Skeletal muscle tissue (tissue), 4 donors: ENCODE measurements around the gene PSMA7. TPM values are rescaled to one million over a fixed set of nuclear protein-coding genes. Genes with fewer than 3 reads are reported as not detected.

Experiments used
- H3K27ac ChIP-seq: one replicate; pipeline ENCODE4 v1.7.0; 2013; ENCODE audit warnings: mild to moderate bottlenecking, low read depth, low read length, inconsistent platforms
- H3K27me3 ChIP-seq, 3 donors: one replicate each; pipeline ENCODE4 v1.7.0; 2013; ENCODE audit warnings: low read length in 3 of 3; ENCODE audit not compliant: control insufficient read depth in 3 of 3, insufficient read depth in 3 of 3
- H3K36me3 ChIP-seq, 3 donors: one replicate each; pipeline ENCODE4 v1.7.0; 2013; ENCODE audit warnings: low read length in 3 of 3; ENCODE audit not compliant: control insufficient read depth in 3 of 3, insufficient read depth in 3 of 3
- H3K4me1 ChIP-seq, 3 donors: one replicate each; pipeline ENCODE4 v1.7.0; 2013; ENCODE audit warnings: low read length in 3 of 3, mild to moderate bottlenecking in 3 of 3; ENCODE audit not compliant: control insufficient read depth in 3 of 3, insufficient read depth in 3 of 3
- H3K4me3 ChIP-seq, 3 donors: one replicate each; pipeline ENCODE4 v1.7.0; 2013; ENCODE audit warnings: low read length in 3 of 3
- H3K9ac ChIP-seq, 3 donors: one replicate each; pipeline ENCODE4 v1.7.0; 2013; ENCODE audit warnings: low read length in 3 of 3, mild to moderate bottlenecking in 3 of 3, moderate library complexity in 2 of 3, low read depth in 1 of 3
- H3K9me3 ChIP-seq, 3 donors: one replicate each; pipeline ENCODE4 v1.7.0; 2013; ENCODE audit warnings: low read length in 3 of 3; ENCODE audit not compliant: control insufficient read depth in 3 of 3
- total RNA-seq: library from RNA; depleted of rRNA; stranded (reverse); fragments of >200 nt; gene quantifications from one replicate; pipeline ENCODE4 v1.2.3, GENCODE V29; 2014
- donor health status: Osteomylitis.

The PSMA7 gene
- total RNA-seq, 1 donor from 2014 or later = 121 TPM

DNA sequence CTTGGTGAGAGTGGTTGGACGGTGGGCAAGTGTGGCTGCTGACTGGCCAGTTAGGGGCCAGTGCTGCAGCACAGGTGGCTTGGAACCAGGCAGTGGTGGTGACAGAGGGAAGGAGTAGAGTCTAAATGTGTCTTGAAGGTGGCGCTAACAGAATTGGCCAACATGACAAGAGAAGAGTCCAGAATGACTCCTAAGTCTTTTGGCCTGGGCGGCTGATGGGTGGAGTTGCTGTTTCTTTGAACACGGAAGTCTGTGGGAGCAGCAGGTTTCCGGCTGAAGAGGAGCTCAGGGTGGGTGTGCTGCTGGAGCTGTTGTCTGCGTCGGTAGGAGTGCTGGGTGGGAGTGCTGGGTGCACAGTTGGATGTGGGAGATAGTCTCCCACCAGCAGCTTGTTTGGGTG lies 10.8 kb downstream of the PSMA7 start:
- Histone ChIP-seq H3K9me3 (no peaks in the 10 kb centered on the region), H3K4me1 (peaks cover 33 to 48% (median 41%) of the 10 kb centered on the region in 3 donors), H3K27me3 (no peaks in the 10 kb centered on the region), H3K36me3 (peaks cover 75 to 84% (median 83%) of the 10 kb centered on the region in 3 donors), H3K27ac (peak overlapping the region; percentile 23), H3K4me3 (no peak overlapping the region), H3K9ac (peak overlapping the region in 2 of 3 donors; percentile 28 to 64)

GRCh38 chr20:62131560-62132320 lies 11.5 kb downstream of the PSMA7 start:
- peak overlapping the region in 2 of 3 donors; percentile 28 to 64 for H3K9ac ChIP-seq
- no peak overlapping the region for H3K4me3 ChIP-seq
- H3K4me1 ChIP-seq = peaks cover 33 to 53% (median 41%) of the 10 kb centered on the region in 3 donors
- no peaks in the 10 kb centered on the region for H3K27me3 ChIP-seq
- H3K9me3 ChIP-seq = no peaks in the 10 kb centered on the region
- H3K27ac ChIP-seq = peak overlapping the region; percentile 10
- H3K36me3 ChIP-seq = peaks cover 75 to 84% (median 83%) of the 10 kb centered on the region in 3 donors

DNA sequence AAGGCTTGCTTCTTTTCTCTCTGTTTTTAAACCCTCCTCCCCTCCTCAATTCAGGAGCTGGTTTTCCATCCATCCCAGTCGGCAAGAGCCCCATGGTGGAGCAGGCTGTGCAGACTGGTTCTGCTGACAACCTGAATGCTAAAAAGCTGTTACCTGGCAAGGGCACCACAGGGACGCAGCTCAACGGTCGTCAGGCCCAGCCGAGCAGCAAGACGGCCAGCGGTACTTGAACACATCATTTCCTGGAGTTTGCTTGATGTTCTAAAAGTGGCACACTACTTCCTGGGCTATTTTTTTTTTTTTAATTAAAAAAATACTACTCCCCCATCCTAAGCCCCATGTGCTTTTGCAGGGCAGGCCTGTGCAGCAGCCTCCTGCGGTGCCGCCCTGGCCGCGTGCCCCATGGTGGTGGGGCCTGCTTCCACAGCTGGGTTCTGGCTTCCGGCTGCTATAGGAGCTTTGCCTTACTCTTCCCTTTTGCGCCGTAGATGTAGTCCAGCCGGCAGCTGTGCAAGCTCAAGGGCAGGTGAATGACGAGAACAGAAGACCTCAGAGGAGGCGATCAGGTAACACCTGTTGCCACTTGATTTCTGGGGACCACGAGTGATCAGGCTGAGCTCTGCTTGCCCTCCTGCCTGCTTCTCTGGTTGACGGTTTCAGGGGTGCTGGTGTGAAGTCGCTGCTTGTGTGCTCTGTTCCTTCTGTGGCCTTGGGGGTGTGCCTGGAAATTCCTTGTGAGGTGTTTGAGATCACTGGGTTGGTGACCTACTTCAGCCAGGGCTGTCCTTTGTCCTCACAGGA lies 13.3 kb downstream of the PSMA7 start:
- H3K9ac ChIP-seq = peak overlapping the region in 1 of 3 donors; percentile 33
- no peak overlapping the region for H3K4me3 ChIP-seq
- H3K27ac ChIP-seq = no peak overlapping the region
- peaks cover 83 to 85% (median 83%) of the 10 kb centered on the region in 3 donors for H3K36me3 ChIP-seq
- H3K4me1 ChIP-seq = peaks cover 35 to 57% (median 36%) of the 10 kb centered on the region in 3 donors
- no peaks in the 10 kb centered on the region for H3K27me3 ChIP-seq
- no peaks in the 10 kb centered on the region for H3K9me3 ChIP-seq

- peaks cover 77 to 82% (median 81%) of the 10 kb centered on the region in 3 donors for H3K36me3 ChIP-seq
- H3K4me3 ChIP-seq = no peak overlapping the region
- H3K9me3 ChIP-seq = no peaks in the 10 kb centered on the region
- H3K27me3 ChIP-seq = no peaks in the 10 kb centered on the region
- H3K27ac ChIP-seq = no peak overlapping the region
- H3K4me1 ChIP-seq = peaks cover 29 to 57% (median 38%) of the 10 kb centered on the region in 3 donors
- H3K9ac ChIP-seq = no peak overlapping the region
These were observed 14.7 kb downstream of the PSMA7 start for GRCh38 chr20:62128502-62128901.

DNA sequence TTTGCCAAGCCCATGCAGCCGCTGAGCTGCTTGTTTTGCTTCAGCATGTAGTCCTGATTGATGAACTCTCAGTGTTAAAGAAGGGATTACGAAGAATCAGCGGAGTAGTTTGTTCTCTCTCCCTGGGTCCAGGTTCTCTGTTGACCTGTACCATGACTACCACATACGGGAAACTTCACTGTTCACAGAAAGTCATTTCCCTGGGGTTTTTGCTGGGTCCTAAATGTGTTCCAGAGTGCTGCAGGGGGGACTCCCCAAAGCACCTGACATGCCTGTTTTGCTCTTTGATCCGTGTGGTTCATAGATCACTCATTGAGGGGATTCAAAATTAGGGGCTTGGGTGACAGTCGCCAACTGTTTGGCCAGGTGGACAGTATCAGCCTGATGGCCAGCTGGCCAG lies 15.4 kb downstream of the PSMA7 start:
- no peaks in the 10 kb centered on the region for H3K27me3 ChIP-seq
- no peak overlapping the region for H3K4me3 ChIP-seq
- H3K27ac ChIP-seq = no peak overlapping the region
- H3K9ac ChIP-seq = no peak overlapping the region
- peaks cover 26 to 57% (median 35%) of the 10 kb centered on the region in 3 donors for H3K4me1 ChIP-seq
- H3K9me3 ChIP-seq = no peaks in the 10 kb centered on the region
- peaks cover 70 to 81% (median 77%) of the 10 kb centered on the region in 3 donors for H3K36me3 ChIP-seq

DNA sequence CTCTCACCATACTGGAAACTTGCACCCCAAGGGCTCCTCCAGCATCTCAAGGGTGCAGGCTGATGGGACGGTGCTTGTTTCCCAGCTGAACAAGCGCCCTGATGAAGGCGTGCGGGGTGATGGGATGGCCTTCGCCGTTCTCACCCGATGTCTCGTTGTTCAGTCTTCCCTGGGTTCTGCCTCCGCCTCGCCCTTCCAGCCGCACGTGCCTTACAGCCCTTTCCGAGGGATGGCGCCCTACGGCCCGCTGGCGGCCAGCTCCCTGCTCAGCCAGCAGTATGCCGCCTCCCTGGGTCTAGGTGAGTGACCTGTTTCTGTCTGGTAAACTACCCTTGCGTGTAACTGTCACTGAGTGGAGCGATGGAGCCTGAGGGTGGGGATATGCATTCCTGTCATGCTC lies 17.1 kb downstream of the PSMA7 start:
- H3K4me1 ChIP-seq = peaks cover 11 to 45% (median 23%) of the 10 kb centered on the region in 3 donors

GRCh38 chr20:62123450-62124118 lies 19.6 kb downstream of the PSMA7 start:
- Histone ChIP-seq H3K27ac (peak overlapping the region; percentile 86), H3K4me3 (peak overlapping the region; percentile 72 to 83 (median 82)), H3K4me1 (peaks cover 34 to 64% (median 42%) of the 10 kb centered on the region in 3 donors), H3K9me3 (no peaks in the 10 kb centered on the region), H3K36me3 (peaks cover 33 to 41% (median 39%) of the 10 kb centered on the region in 3 donors), H3K9ac (peak overlapping the region; percentile 82 to 88 (median 86)), H3K27me3 (peaks cover 0 to 3% (median 3%) of the 10 kb centered on the region in 3 donors)

More for the DNA sequence above, 17.1 kb downstream of the PSMA7 start:
- no peaks in the 10 kb centered on the region for H3K9me3 ChIP-seq
- peaks cover 54 to 66% (median 61%) of the 10 kb centered on the region in 3 donors for H3K36me3 ChIP-seq
- no peak overlapping the region for H3K4me3 ChIP-seq
- peak overlapping the region in 2 of 3 donors; percentile 6 to 33 for H3K9ac ChIP-seq
- no peak overlapping the region for H3K27ac ChIP-seq
- H3K27me3 ChIP-seq = no peaks in the 10 kb centered on the region

- peaks cover 41 to 64% (median 49%) of the 10 kb centered on the region in 3 donors for H3K4me1 ChIP-seq
- no peaks in the 10 kb centered on the region for H3K9me3 ChIP-seq
- H3K27ac ChIP-seq = peak overlapping the region; percentile 86
- peak overlapping the region; percentile 74 to 83 (median 82) for H3K4me3 ChIP-seq
- peak overlapping the region; percentile 82 to 88 (median 86) for H3K9ac ChIP-seq
- peaks cover 0 to 4% (median 3%) of the 10 kb centered on the region in 3 donors for H3K27me3 ChIP-seq
- peaks cover 29 to 36% (median 32%) of the 10 kb centered on the region in 3 donors for H3K36me3 ChIP-seq
These were observed 20.3 kb downstream of the PSMA7 start for GRCh38 chr20:62122654-62123449.
